HEK293T (cell line): ENCODE data around the gene MACROD2.

Experiments used
- ARNT ChIP-seq: fragments of 450-650 bp; IDR thresholded peaks from 2 replicates; pipeline ENCODE4 v1.6.1; 2017; ENCODE audit warnings: mild to moderate bottlenecking
- BHLHE40 ChIP-seq: fragments of 450-650 bp; IDR thresholded peaks from 2 replicates; pipeline ENCODE4 v1.6.1; 2016; ENCODE audit warnings: mild to moderate bottlenecking, moderate library complexity, borderline replicate concordance
- FOXK2 ChIP-seq: fragments of 450-650 bp; IDR thresholded peaks from 2 replicates; pipeline ENCODE4 v1.6.1; 2016; ENCODE audit warnings: mild to moderate bottlenecking
- HDGF ChIP-seq: fragments of 450-650 bp; IDR thresholded peaks from 2 replicates; pipeline ENCODE4 v1.6.1; 2017; ENCODE audit warnings: antibody characterized with exemption, borderline replicate concordance
- L3MBTL2 ChIP-seq: fragments of 450-650 bp; conservative IDR thresholded peaks from 2 replicates; pipeline ENCODE4 v1.6.1; 2016; ENCODE audit warnings: mild to moderate bottlenecking
- LEF1 ChIP-seq: fragments of 450-650 bp; IDR thresholded peaks from 2 replicates; pipeline ENCODE4 v1.6.1; 2017; ENCODE audit warnings: mild to moderate bottlenecking, borderline replicate concordance
- NFRKB ChIP-seq: fragments of 450-650 bp; IDR thresholded peaks from 2 replicates; pipeline ENCODE4 v1.6.1; 2016; ENCODE audit warnings: mild to moderate bottlenecking, moderate library complexity
- PKNOX1 ChIP-seq: fragments of 450-650 bp; IDR thresholded peaks from 2 replicates; pipeline ENCODE4 v1.6.1; 2016
- SP1 ChIP-seq: fragments of 450-650 bp; IDR thresholded peaks from 2 replicates; pipeline ENCODE4 v1.6.1; 2017
- SUZ12 ChIP-seq: fragments of 450-650 bp; IDR thresholded peaks from 2 replicates; pipeline ENCODE4 v1.6.1; 2016; ENCODE audit warnings: mild to moderate bottlenecking
- TARDBP ChIP-seq: fragments of 450-650 bp; IDR thresholded peaks from 2 replicates; pipeline ENCODE4 v1.6.1; 2016

- TF ChIP-seq ARNT (no peak), SP1 (no peak), L3MBTL2 (no peak), NFRKB (no peak), BHLHE40 (no peak), PKNOX1 (no peak), TARDBP (no peak), FOXK2 (no peak), SUZ12 (no peak), HDGF (no peak), LEF1 (no peak)
Measured at GRCh38 chr20:14288341-14289330, 293.3 kb downstream of the MACROD2 start.
